ENCODE measurements around the gene DDX50.

DDX50 gene

DNA sequence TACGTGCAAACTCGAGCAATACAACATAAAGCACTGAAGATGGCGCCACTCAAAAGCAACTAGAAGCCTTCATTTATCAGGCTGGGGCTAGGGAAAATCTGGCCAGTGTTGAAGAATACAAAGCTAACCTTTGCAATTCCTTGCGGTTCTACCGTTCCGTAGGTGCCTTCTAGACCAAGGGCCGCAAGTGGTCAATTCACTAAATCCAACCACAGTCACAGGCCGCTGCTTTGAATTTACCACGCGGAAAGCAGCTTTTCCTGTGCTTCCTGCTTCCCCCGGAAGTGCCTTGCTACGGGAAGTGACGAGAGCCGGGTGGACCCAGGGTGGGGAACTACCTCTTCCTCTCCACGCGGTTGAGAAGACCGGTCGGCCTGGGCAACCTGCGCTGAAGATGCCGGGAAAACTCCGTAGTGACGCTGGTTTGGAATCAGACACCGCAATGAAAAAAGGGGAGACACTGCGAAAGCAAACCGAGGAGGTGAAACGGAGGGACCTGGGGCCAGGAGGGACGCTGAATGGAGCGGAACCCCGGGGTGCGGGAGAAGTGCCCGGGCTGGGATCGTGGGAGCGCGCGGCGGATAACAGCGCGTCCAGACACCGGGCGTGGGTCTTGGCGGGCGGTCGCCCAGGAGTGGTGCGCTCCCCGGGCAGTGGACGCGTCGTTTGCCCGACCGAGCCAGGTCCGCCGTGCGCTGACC, 54.9 kb downstream of the DDX50 start, which contains the start of gene DDX21:
Gene DDX21, plus strand, starts transcription at position 339 of the 701 bp plus-strand sequence. Its CDS starts 56 bp downstream, at position 395.
- H3K9me3 ChIP-seq (ENCODE audit: control extremely low read depth in 1 of 5, control insufficient read depth in 4 of 5, insufficient read depth in 2 of 5, low read depth in 1 of 5, low read length in 4 of 5): no peaks in the 10 kb centered on the region
- no peaks in the 10 kb centered on the region for H3K27me3 ChIP-seq (replicated peaks in 2 of 5; ENCODE audit: control insufficient read depth in 4 of 5, insufficient read depth in 5 of 5, low read length in 4 of 5)
- WGBS (ENCODE audit: insufficient coverage): 0% methylated on average over 53 of the region's 53 CpGs
- CTCF ChIA-PET: interaction anchor here (0.8 to 4.7 kb wide), 11 partner anchors 13 to 166 kb away, joined by 3 to 16 read pairs (median 3); no protein-coding TSS in a partner anchor
- POLR2A ChIA-PET: interaction anchor here (0.8 kb wide), 1 partner anchor 14 kb away, joined by 4 read pairs; no protein-coding TSS in a partner anchor
- peak within 1 kb of the TSS; percentile 86 to 94 for H3K27ac ChIP-seq (ENCODE audit: insufficient read depth in 1 of 2, low read depth in 1 of 2, low read length in 2 of 2, poor library complexity in 1 of 2, severe bottlenecking in 2 of 2)
- H3K36me3 ChIP-seq (ENCODE audit: control insufficient read depth in 4 of 4, insufficient read depth in 4 of 4, low read length in 3 of 4): peaks cover 3 to 32% (median 9%) of the 10 kb centered on the region in 4 experiments
- peak within 1 kb of the TSS; percentile 79 to 99 (median 94) for H3K4me3 ChIP-seq (ENCODE audit: control insufficient read depth in 1 of 7, extremely low read depth in 1 of 7, insufficient read depth in 4 of 7, low read depth in 2 of 7, low read length in 6 of 7)
- DNase-seq: peak; percentile 93 to 96 (median 95)
- H3K4me1 ChIP-seq (ENCODE audit: control extremely low read depth in 1 of 4, control insufficient read depth in 4 of 4, insufficient read depth in 4 of 4, low read length in 3 of 4): peaks cover 9 to 30% (median 20%) of the 10 kb centered on the region in 4 experiments

DNA sequence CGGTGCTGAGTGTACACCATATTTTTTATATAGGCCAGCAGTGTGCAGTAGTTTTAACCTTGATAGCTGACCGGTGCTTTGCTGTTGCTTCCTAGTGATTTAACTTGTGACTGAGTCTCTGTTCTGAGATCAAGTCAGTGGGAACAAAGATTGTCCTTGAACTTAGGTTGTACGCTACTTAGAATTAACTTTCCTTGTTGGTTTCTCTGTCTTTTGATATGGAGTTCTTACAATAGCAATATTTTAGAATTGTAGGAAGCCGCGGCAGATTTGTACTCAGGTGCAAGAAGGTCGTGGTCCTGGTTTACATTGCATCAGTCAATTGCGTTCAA, 56.1 kb downstream of the DDX50 start:
- Histone ChIP-seq H3K27me3 (replicated peaks in 2 of 5; ENCODE audit: control insufficient read depth in 4 of 5, insufficient read depth in 5 of 5, low read length in 4 of 5) (no peaks in the 10 kb centered on the region), H3K36me3 (ENCODE audit: control insufficient read depth in 4 of 4, insufficient read depth in 4 of 4, low read length in 3 of 4) (peaks cover 9 to 38% (median 17%) of the 10 kb centered on the region in 4 experiments), H3K9me3 (ENCODE audit: control extremely low read depth in 1 of 5, control insufficient read depth in 4 of 5, insufficient read depth in 2 of 5, low read depth in 1 of 5, low read length in 4 of 5) (no peaks in the 10 kb centered on the region), H3K27ac (ENCODE audit: insufficient read depth in 1 of 2, low read depth in 1 of 2, low read length in 2 of 2, poor library complexity in 1 of 2, severe bottlenecking in 2 of 2) (peak overlapping the region; percentile 86 to 94), H3K4me3 (ENCODE audit: control insufficient read depth in 1 of 7, extremely low read depth in 1 of 7, insufficient read depth in 4 of 7, low read depth in 2 of 7, low read length in 6 of 7) (peak overlapping the region in 6 of 7 experiments; percentile 55 to 99 (median 94)), H3K4me1 (ENCODE audit: control extremely low read depth in 1 of 4, control insufficient read depth in 4 of 4, insufficient read depth in 4 of 4, low read length in 3 of 4) (peaks cover 9 to 30% (median 20%) of the 10 kb centered on the region in 4 experiments)
- 62% methylated on average over 6 of the region's 7 CpGs for WGBS (ENCODE audit: insufficient coverage)
- POLR2A ChIA-PET: interaction anchor here (0.7 to 1.0 kb wide), 2 partner anchors 10 to 12 kb away, joined by 3 read pairs; no protein-coding TSS in a partner anchor
- CTCF ChIA-PET: interaction anchor here (1.2 to 4.7 kb wide), 2 partner anchors 11 to 15 kb away, joined by 4 to 16 read pairs; no protein-coding TSS in a partner anchor
- no peak for DNase-seq

DNA sequence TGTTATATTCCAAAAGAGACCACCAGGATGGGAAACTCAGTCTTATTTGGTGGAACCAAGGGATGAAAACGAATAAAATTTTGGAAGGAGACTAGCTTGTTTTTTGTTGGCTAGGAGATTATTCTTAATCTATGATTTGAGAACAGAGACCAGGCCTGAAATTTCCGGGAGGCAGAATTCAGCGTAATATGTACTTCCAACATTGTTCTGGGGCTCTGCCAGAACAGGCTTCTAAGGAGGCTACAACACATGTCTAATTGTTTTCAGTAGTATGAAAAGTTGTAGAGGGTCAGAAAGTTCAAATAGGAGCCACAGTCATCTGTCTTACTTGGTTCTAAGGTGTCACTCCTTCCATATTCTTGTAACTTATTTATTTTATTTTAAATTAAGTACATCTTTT, 56.5 kb downstream of the DDX50 start:
- WGBS (ENCODE audit: insufficient coverage): 86% methylated on average over 2 of the region's 3 CpGs
- ChIA-PET CTCF (interaction anchor here (1.2 kb wide), 1 partner anchor 11 kb away, joined by 4 read pairs; no protein-coding TSS in a partner anchor), POLR2A (interaction anchor here (0.7 kb wide), 1 partner anchor 12 kb away, joined by 3 read pairs; no protein-coding TSS in a partner anchor)

DNA sequence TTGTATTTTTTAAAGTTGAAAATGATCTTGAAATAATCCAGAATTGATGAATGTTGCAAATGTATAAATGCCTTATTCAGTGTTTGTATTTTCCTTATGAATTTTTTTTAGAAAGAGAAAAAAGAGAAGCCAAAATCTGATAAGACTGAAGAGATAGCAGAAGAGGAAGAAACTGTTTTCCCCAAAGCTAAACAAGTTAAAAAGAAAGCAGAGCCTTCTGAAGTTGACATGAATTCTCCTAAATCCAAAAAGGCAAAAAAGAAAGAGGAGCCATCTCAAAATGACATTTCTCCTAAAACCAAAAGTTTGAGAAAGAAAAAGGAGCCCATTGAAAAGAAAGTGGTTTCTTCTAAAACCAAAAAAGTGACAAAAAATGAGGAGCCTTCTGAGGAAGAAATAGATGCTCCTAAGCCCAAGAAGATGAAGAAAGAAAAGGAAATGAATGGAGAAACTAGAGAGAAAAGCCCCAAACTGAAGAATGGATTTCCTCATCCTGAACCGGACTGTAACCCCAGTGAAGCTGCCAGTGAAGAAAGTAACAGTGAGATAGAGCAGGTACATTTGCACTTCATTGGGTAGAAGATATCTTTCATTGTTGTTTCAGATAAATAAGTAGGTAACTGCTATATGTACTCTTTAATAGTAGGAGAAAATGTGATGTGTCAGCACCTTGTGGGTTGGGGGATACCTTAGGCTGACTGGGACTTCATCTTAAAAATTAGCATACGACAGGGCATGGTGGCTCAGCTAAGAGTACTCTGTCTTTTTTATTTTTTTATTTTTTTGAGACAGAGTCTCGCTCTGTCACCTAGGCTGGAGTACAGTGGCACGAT, 58.8 kb downstream of the DDX50 start:
- ChIA-PET CTCF (interaction anchor here (0.6 to 1.5 kb wide), 2 partner anchors 42 to 444 kb away, joined by 3 read pairs; no protein-coding TSS in a partner anchor), POLR2A (no interaction called here)
- H3K36me3 ChIP-seq (ENCODE audit: control insufficient read depth in 4 of 4, insufficient read depth in 4 of 4, low read length in 3 of 4): peaks cover 20 to 59% (median 34%) of the 10 kb centered on the region in 4 experiments
- WGBS (ENCODE audit: insufficient coverage): 97% methylated on average over 2 of the region's 4 CpGs
- no peaks in the 10 kb centered on the region for H3K9me3 ChIP-seq (ENCODE audit: control extremely low read depth in 1 of 5, control insufficient read depth in 4 of 5, insufficient read depth in 2 of 5, low read depth in 1 of 5, low read length in 4 of 5)
- no peak overlapping the region for H3K4me3 ChIP-seq (ENCODE audit: control insufficient read depth in 1 of 7, extremely low read depth in 1 of 7, insufficient read depth in 4 of 7, low read depth in 2 of 7, low read length in 6 of 7)
- peak overlapping the region in 1 of 2 experiments; percentile 32 for H3K27ac ChIP-seq (ENCODE audit: insufficient read depth in 1 of 2, low read depth in 1 of 2, low read length in 2 of 2, poor library complexity in 1 of 2, severe bottlenecking in 2 of 2)
- no peak for DNase-seq
- peaks cover 9 to 28% (median 18%) of the 10 kb centered on the region in 4 experiments for H3K4me1 ChIP-seq (ENCODE audit: control extremely low read depth in 1 of 4, control insufficient read depth in 4 of 4, insufficient read depth in 4 of 4, low read length in 3 of 4)
- H3K27me3 ChIP-seq (replicated peaks in 2 of 5; ENCODE audit: control insufficient read depth in 4 of 5, insufficient read depth in 5 of 5, low read length in 4 of 5): no peaks in the 10 kb centered on the region

More for the DNA sequence above, 56.5 kb downstream of the DDX50 start:
- Histone ChIP-seq H3K36me3 (ENCODE audit: control insufficient read depth in 4 of 4, insufficient read depth in 4 of 4, low read length in 3 of 4) (peaks cover 11 to 42% (median 21%) of the 10 kb centered on the region in 4 experiments), H3K4me1 (ENCODE audit: control extremely low read depth in 1 of 4, control insufficient read depth in 4 of 4, insufficient read depth in 4 of 4, low read length in 3 of 4) (peaks cover 9 to 30% (median 20%) of the 10 kb centered on the region in 4 experiments), H3K9me3 (ENCODE audit: control extremely low read depth in 1 of 5, control insufficient read depth in 4 of 5, insufficient read depth in 2 of 5, low read depth in 1 of 5, low read length in 4 of 5) (no peaks in the 10 kb centered on the region), H3K27ac (ENCODE audit: insufficient read depth in 1 of 2, low read depth in 1 of 2, low read length in 2 of 2, poor library complexity in 1 of 2, severe bottlenecking in 2 of 2) (peak overlapping the region in 1 of 2 experiments; percentile 94), H3K4me3 (ENCODE audit: control insufficient read depth in 1 of 7, extremely low read depth in 1 of 7, insufficient read depth in 4 of 7, low read depth in 2 of 7, low read length in 6 of 7) (peak overlapping the region in 6 of 7 experiments; percentile 55 to 99 (median 94)), H3K27me3 (replicated peaks in 2 of 5; ENCODE audit: control insufficient read depth in 4 of 5, insufficient read depth in 5 of 5, low read length in 4 of 5) (no peaks in the 10 kb centered on the region)
- DNase-seq: no peak

DNA sequence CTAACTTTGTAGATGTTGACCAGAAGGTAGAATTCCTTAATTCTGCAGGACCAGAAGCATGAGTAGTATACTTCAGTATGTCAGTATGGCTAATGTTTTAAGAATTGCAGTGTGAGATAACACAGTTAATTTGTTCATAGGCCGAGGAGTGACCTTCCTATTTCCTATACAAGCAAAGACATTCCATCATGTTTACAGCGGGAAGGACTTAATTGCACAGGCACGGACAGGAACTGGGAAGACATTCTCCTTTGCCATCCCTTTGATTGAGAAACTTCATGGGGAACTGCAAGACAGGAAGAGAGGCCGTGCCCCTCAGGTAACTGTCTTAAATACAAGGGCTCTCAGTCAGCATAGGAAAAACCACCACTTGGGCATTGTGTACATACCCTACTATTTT, 62.0 kb downstream of the DDX50 start:
- Histone ChIP-seq H3K27ac (ENCODE audit: insufficient read depth in 1 of 2, low read depth in 1 of 2, low read length in 2 of 2, poor library complexity in 1 of 2, severe bottlenecking in 2 of 2) (peak overlapping the region in 1 of 2 experiments; percentile 4), H3K36me3 (ENCODE audit: control insufficient read depth in 4 of 4, insufficient read depth in 4 of 4, low read length in 3 of 4) (peaks cover 31 to 82% (median 57%) of the 10 kb centered on the region in 4 experiments), H3K27me3 (replicated peaks in 2 of 5; ENCODE audit: control insufficient read depth in 4 of 5, insufficient read depth in 5 of 5, low read length in 4 of 5) (no peaks in the 10 kb centered on the region), H3K4me3 (ENCODE audit: control insufficient read depth in 1 of 7, extremely low read depth in 1 of 7, insufficient read depth in 4 of 7, low read depth in 2 of 7, low read length in 6 of 7) (no peak overlapping the region), H3K4me1 (ENCODE audit: control extremely low read depth in 1 of 4, control insufficient read depth in 4 of 4, insufficient read depth in 4 of 4, low read length in 3 of 4) (peaks cover 0 to 12% (median 3%) of the 10 kb centered on the region in 4 experiments), H3K9me3 (ENCODE audit: control extremely low read depth in 1 of 5, control insufficient read depth in 4 of 5, insufficient read depth in 2 of 5, low read depth in 1 of 5, low read length in 4 of 5) (no peaks in the 10 kb centered on the region)
- CTCF ChIA-PET: no interaction called here
- 100% methylated on average over 2 of the region's 4 CpGs for WGBS (ENCODE audit: insufficient coverage)
- POLR2A ChIA-PET: no interaction called here
- DNase-seq: no peak

DNA sequence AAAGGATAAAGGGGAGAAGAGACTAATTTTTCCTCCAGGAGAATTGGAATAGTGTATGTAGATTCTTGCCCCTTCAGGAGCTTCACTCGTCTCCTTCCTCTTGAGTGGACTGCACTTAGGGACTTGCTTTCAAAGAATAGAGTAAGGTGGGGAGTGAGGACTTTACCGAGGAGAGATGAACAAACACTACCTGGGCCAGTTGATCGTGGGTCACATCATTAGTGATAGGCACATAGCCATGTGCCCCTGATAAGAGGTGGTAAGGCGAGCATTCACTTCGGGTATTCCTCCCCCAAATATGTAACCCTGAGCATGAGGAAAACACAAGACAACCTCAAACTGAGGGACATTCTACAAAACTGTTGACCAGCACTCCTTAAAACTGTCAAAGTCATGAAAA, 72.9 kb downstream of the DDX50 start:
- H3K36me3 ChIP-seq (ENCODE audit: control insufficient read depth in 4 of 4, insufficient read depth in 4 of 4, low read length in 3 of 4): peaks cover 44 to 94% (median 72%) of the 10 kb centered on the region in 4 experiments
- WGBS (ENCODE audit: insufficient coverage): no CpG with 5 or more reads among the region's 5 CpGs
- no peaks in the 10 kb centered on the region for H3K4me1 ChIP-seq (ENCODE audit: control extremely low read depth in 1 of 4, control insufficient read depth in 4 of 4, insufficient read depth in 4 of 4, low read length in 3 of 4)
- H3K9me3 ChIP-seq (ENCODE audit: control extremely low read depth in 1 of 5, control insufficient read depth in 4 of 5, insufficient read depth in 2 of 5, low read depth in 1 of 5, low read length in 4 of 5): no peaks in the 10 kb centered on the region
- no peak overlapping the region for H3K4me3 ChIP-seq (ENCODE audit: control insufficient read depth in 1 of 7, extremely low read depth in 1 of 7, insufficient read depth in 4 of 7, low read depth in 2 of 7, low read length in 6 of 7)
- ChIA-PET CTCF (interaction anchor here (1.5 kb wide), 1 partner anchor 9 kb away, joined by 5 read pairs; no protein-coding TSS in a partner anchor), POLR2A (no interaction called here)
- DNase-seq: no peak
- H3K27ac ChIP-seq (ENCODE audit: insufficient read depth in 1 of 2, low read depth in 1 of 2, low read length in 2 of 2, poor library complexity in 1 of 2, severe bottlenecking in 2 of 2): no peak overlapping the region
- H3K27me3 ChIP-seq (replicated peaks in 2 of 5; ENCODE audit: control insufficient read depth in 4 of 5, insufficient read depth in 5 of 5, low read length in 4 of 5): no peaks in the 10 kb centered on the region

All from common myeloid progenitor, CD34-positive (primary cell).